Omental fat pad (tissue), 4 donors: Measurements from ENCODE around the gene ATP9B. TPM values are rescaled to one million over a fixed set of nuclear protein-coding genes. Genes with fewer than 3 reads are reported as not detected.
"Not testable (repeated sequence)": the region's sequence is repeated elsewhere in the genome, so short reads cannot be mapped to it uniquely, and the experiment has no call there.

Experiments used
- ATAC-seq: fragments of 150-250 bp; one replicate; pipeline ENCODE4 v1.9.1; 2016; ENCODE audit warnings: mild to moderate bottlenecking, moderate library complexity; ENCODE audit not compliant: low FRiP score
- DNase-seq: peaks from one replicate; pipeline ENCODE4 v3.0.0-alpha.2; 2019; ENCODE audit warnings: low spot score
- CTCF ChIP-seq, 3 donors: fragments of 450-650 bp; IDR thresholded peaks; one replicate each; pipeline ENCODE4 v1.5.1; 2016 to 2017; ENCODE audit warnings: antibody characterized with exemption in 3 of 3, mild to moderate bottlenecking in 3 of 3, moderate library complexity in 2 of 3
- total RNA-seq, 4 donors: library from RNA; depleted of rRNA; stranded (reverse); fragments of >200 nt; gene quantifications; one replicate each; pipeline ENCODE4 v1.1.0, GENCODE V29; 2016

Gene ATP9B
- total RNA-seq, 4 donors from 2014 or later, result 28.8 to 47.3 (median 39.8) TPM

- no peak for TF ChIP-seq CTCF (IDR thresholded peaks at IDR 0.05)
- DNase-seq (no peak), ATAC-seq (no peak)
Measured at GRCh38 chr18:79070486-79070885, 1.3 kb downstream of the ATP9B start.

GRCh38 chr18:79071037-79071436 is 1.8 kb downstream of the ATP9B start:
- no peak for TF ChIP-seq CTCF (IDR thresholded peaks at IDR 0.05)
- DNase-seq, result no peak
- ATAC-seq, result no peak

GRCh38 chr18:79071503-79072210 is 2.5 kb downstream of the ATP9B start:
- no peak for ATAC-seq
- TF ChIP-seq CTCF (IDR thresholded peaks at IDR 0.05), result no peak
- no peak for DNase-seq

GRCh38 chr18:79072655-79073054 is 3.5 kb downstream of the ATP9B start:
- not testable (repeated sequence) for ATAC-seq, DNase-seq

GRCh38 chr18:79077181-79077580 is 8.0 kb downstream of the ATP9B start:
- TF ChIP-seq CTCF (IDR thresholded peaks at IDR 0.05), result no peak
- ATAC-seq (no peak), DNase-seq (no peak)

- not testable (repeated sequence) for ATAC-seq, DNase-seq
Measured at GRCh38 chr18:79078791-79079190, 9.6 kb downstream of the ATP9B start.

GRCh38 chr18:79092874-79093273 is 23.7 kb downstream of the ATP9B start:
- DNase-seq, result no peak

More at GRCh38 chr18:79092874-79093273, 23.7 kb downstream of the ATP9B start:
- no peak for ATAC-seq
- TF ChIP-seq CTCF (IDR thresholded peaks at IDR 0.05), result no peak
